ENCODE results near the gene SH2D6. TPM values are rescaled to one million over a fixed set of nuclear protein-coding genes. Genes with fewer than 3 reads are reported as not detected.

The SH2D6 gene
- total and polyA plus RNA-seq, 4 donors, result 1.0 to 2.1 (median 1.2) TPM; not detected in 1

- 82% methylated on average over 16 of the region's 17 CpGs for WGBS (ENCODE audit: insufficient coverage)
- H3K27ac ChIP-seq (ENCODE audit: low read depth, low read length), result peak overlapping the region; percentile 96
- H3K9me3 ChIP-seq (ENCODE audit: control insufficient read depth, insufficient read depth, low read length), result no peaks in the 10 kb centered on the region
Measured at GRCh38 chr2:85419009-85419675, 628 bp downstream of the SH2D6 start.

GRCh38 chr2:85420536-85421259, 2.2 kb downstream of the SH2D6 start:
- 11% methylated on average over 20 of the region's 22 CpGs for WGBS (ENCODE audit: insufficient coverage)
- no peaks in the 10 kb centered on the region for H3K9me3 ChIP-seq (ENCODE audit: control insufficient read depth, insufficient read depth, low read length)
- H3K4me1 ChIP-seq (ENCODE audit: control insufficient read depth, insufficient read depth, low read length), result peaks cover 42% of the 10 kb centered on the region
- H3K36me3 ChIP-seq (ENCODE audit: control insufficient read depth, insufficient read depth, low read length), result no peaks in the 10 kb centered on the region
- peak overlapping the region; percentile 88 for H3K27ac ChIP-seq (ENCODE audit: low read depth, low read length)
- H3K27me3 ChIP-seq (ENCODE audit: control insufficient read depth, insufficient read depth, low read length), result no peaks in the 10 kb centered on the region
- peak in 5 of 6 donors; percentile 77 to 96 (median 81) for DNase-seq (ENCODE audit: low read depth in 4 of 6, low spot score in 6 of 6)
- peak overlapping the region; percentile 10 for H3K4me3 ChIP-seq (ENCODE audit: low read depth, low read length)

More at GRCh38 chr2:85419009-85419675, 628 bp downstream of the SH2D6 start:
- Histone ChIP-seq H3K4me1 (ENCODE audit: control insufficient read depth, insufficient read depth, low read length) (peaks cover 39% of the 10 kb centered on the region), H3K27me3 (ENCODE audit: control insufficient read depth, insufficient read depth, low read length) (peaks cover under 1% of the 10 kb centered on the region), H3K4me3 (ENCODE audit: low read depth, low read length) (peak overlapping the region; percentile 89), H3K36me3 (ENCODE audit: control insufficient read depth, insufficient read depth, low read length) (no peaks in the 10 kb centered on the region)
- no peak for DNase-seq (ENCODE audit: low read depth in 4 of 6, low spot score in 6 of 6)

GRCh38 chr2:85421260-85422071, 3.0 kb downstream of the SH2D6 start:
- peaks cover 42% of the 10 kb centered on the region for H3K4me1 ChIP-seq (ENCODE audit: control insufficient read depth, insufficient read depth, low read length)
- no peaks in the 10 kb centered on the region for H3K9me3 ChIP-seq (ENCODE audit: control insufficient read depth, insufficient read depth, low read length)
- peak overlapping the region; percentile 10 for H3K4me3 ChIP-seq (ENCODE audit: low read depth, low read length)
- H3K27me3 ChIP-seq (ENCODE audit: control insufficient read depth, insufficient read depth, low read length), result no peaks in the 10 kb centered on the region
- H3K27ac ChIP-seq (ENCODE audit: low read depth, low read length), result peak overlapping the region; percentile 88
- 31% methylated on average over 13 of the region's 13 CpGs for WGBS (ENCODE audit: insufficient coverage)
- no peaks in the 10 kb centered on the region for H3K36me3 ChIP-seq (ENCODE audit: control insufficient read depth, insufficient read depth, low read length)
- peak in 2 of 6 donors; percentile 56 to 70 for DNase-seq (ENCODE audit: low read depth in 4 of 6, low spot score in 6 of 6)

- DNase-seq (ENCODE audit: low read depth in 4 of 6, low spot score in 6 of 6), result no peak
- no peaks in the 10 kb centered on the region for H3K27me3 ChIP-seq (ENCODE audit: control insufficient read depth, insufficient read depth, low read length)
- WGBS (ENCODE audit: insufficient coverage), result no CpG with 5 or more reads among the region's 2 CpGs
- H3K4me1 ChIP-seq (ENCODE audit: control insufficient read depth, insufficient read depth, low read length), result peaks cover 42% of the 10 kb centered on the region
- H3K9me3 ChIP-seq (ENCODE audit: control insufficient read depth, insufficient read depth, low read length), result no peaks in the 10 kb centered on the region
- no peak overlapping the region for H3K4me3 ChIP-seq (ENCODE audit: low read depth, low read length)
- peak overlapping the region; percentile 88 for H3K27ac ChIP-seq (ENCODE audit: low read depth, low read length)
- H3K36me3 ChIP-seq (ENCODE audit: control insufficient read depth, insufficient read depth, low read length), result no peaks in the 10 kb centered on the region
Measured at GRCh38 chr2:85422072-85422457, 3.6 kb downstream of the SH2D6 start.

- peaks cover 35% of the 10 kb centered on the region for H3K4me1 ChIP-seq (ENCODE audit: control insufficient read depth, insufficient read depth, low read length)
- no peaks in the 10 kb centered on the region for H3K9me3 ChIP-seq (ENCODE audit: control insufficient read depth, insufficient read depth, low read length)
- H3K36me3 ChIP-seq (ENCODE audit: control insufficient read depth, insufficient read depth, low read length), result no peaks in the 10 kb centered on the region
- H3K4me3 ChIP-seq (ENCODE audit: low read depth, low read length), result no peak overlapping the region
- H3K27ac ChIP-seq (ENCODE audit: low read depth, low read length), result no peak overlapping the region
- no peaks in the 10 kb centered on the region for H3K27me3 ChIP-seq (ENCODE audit: control insufficient read depth, insufficient read depth, low read length)
- DNase-seq (ENCODE audit: low read depth in 4 of 6, low spot score in 6 of 6), result no peak
- 51% methylated on average over 4 of the region's 5 CpGs for WGBS (ENCODE audit: insufficient coverage)
Measured at GRCh38 chr2:85423525-85423924, 5.0 kb downstream of the SH2D6 start.

- no peaks in the 10 kb centered on the region for H3K9me3 ChIP-seq (ENCODE audit: control insufficient read depth, insufficient read depth, low read length)
- H3K27ac ChIP-seq (ENCODE audit: low read depth, low read length), result no peak overlapping the region
- WGBS (ENCODE audit: insufficient coverage), result 96% methylated on average over 3 of the region's 3 CpGs
Measured at GRCh38 chr2:85425588-85425987, 7.1 kb downstream of the SH2D6 start.

GRCh38 chr2:85427300-85427835, 8.9 kb downstream of the SH2D6 start:
- no peaks in the 10 kb centered on the region for H3K27me3 ChIP-seq (ENCODE audit: control insufficient read depth, insufficient read depth, low read length)
- H3K4me3 ChIP-seq (ENCODE audit: low read depth, low read length), result no peak overlapping the region
- no peak for DNase-seq (ENCODE audit: low read depth in 4 of 6, low spot score in 6 of 6)
- peaks cover 37% of the 10 kb centered on the region for H3K4me1 ChIP-seq (ENCODE audit: control insufficient read depth, insufficient read depth, low read length)
- 87% methylated on average over 3 of the region's 3 CpGs for WGBS (ENCODE audit: insufficient coverage)
- no peak overlapping the region for H3K27ac ChIP-seq (ENCODE audit: low read depth, low read length)
- no peaks in the 10 kb centered on the region for H3K36me3 ChIP-seq (ENCODE audit: control insufficient read depth, insufficient read depth, low read length)
- H3K9me3 ChIP-seq (ENCODE audit: control insufficient read depth, insufficient read depth, low read length), result no peaks in the 10 kb centered on the region

More at GRCh38 chr2:85425588-85425987, 7.1 kb downstream of the SH2D6 start:
- H3K27me3 ChIP-seq (ENCODE audit: control insufficient read depth, insufficient read depth, low read length), result no peaks in the 10 kb centered on the region
- H3K36me3 ChIP-seq (ENCODE audit: control insufficient read depth, insufficient read depth, low read length), result no peaks in the 10 kb centered on the region
- H3K4me1 ChIP-seq (ENCODE audit: control insufficient read depth, insufficient read depth, low read length), result peaks cover 36% of the 10 kb centered on the region
- no peak for DNase-seq (ENCODE audit: low read depth in 4 of 6, low spot score in 6 of 6)
- H3K4me3 ChIP-seq (ENCODE audit: low read depth, low read length), result no peak overlapping the region

- no peak for DNase-seq (ENCODE audit: low read depth in 4 of 6, low spot score in 6 of 6)
- WGBS (ENCODE audit: insufficient coverage), result 87% methylated on average over 4 of the region's 7 CpGs
- H3K9me3 ChIP-seq (ENCODE audit: control insufficient read depth, insufficient read depth, low read length), result no peaks in the 10 kb centered on the region
- no peaks in the 10 kb centered on the region for H3K27me3 ChIP-seq (ENCODE audit: control insufficient read depth, insufficient read depth, low read length)
- peaks cover 46% of the 10 kb centered on the region for H3K4me1 ChIP-seq (ENCODE audit: control insufficient read depth, insufficient read depth, low read length)
- H3K27ac ChIP-seq (ENCODE audit: low read depth, low read length), result no peak overlapping the region
- no peaks in the 10 kb centered on the region for H3K36me3 ChIP-seq (ENCODE audit: control insufficient read depth, insufficient read depth, low read length)
- H3K4me3 ChIP-seq (ENCODE audit: low read depth, low read length), result no peak overlapping the region
Measured at GRCh38 chr2:85428343-85428881, 9.9 kb downstream of the SH2D6 start.

Measured in spinal cord (tissue), 10 donors.